Activated B cell treated with CpG ODN at 0.5 μM for 24 hours (primary cell): ENCODE data around the gene TUFT1. TPM values are rescaled to one million over a fixed set of nuclear protein-coding genes. Genes with fewer than 3 reads are reported as not detected.

Experiments used
- ATAC-seq: fragments of 200-7000 bp; cut with Tn5 transposase; one replicate; pipeline ENCODE4 v1.10.0; 2021; ENCODE audit warnings: low read depth, mild to moderate bottlenecking, moderate library complexity
- CTCF ChIA-PET: fragments of 350-600 bp; sonication (Branson Sonifier 250); formaldehyde crosslinking; loops from one replicate; lab custom pipeline; 2021; ENCODE audit warnings: antibody characterized with exemption; lab: Charles Lee
- POLR2A ChIA-PET: fragments of 350-600 bp; sonication (Branson Sonifier 250); formaldehyde crosslinking; loops from one replicate; lab custom pipeline; 2021; ENCODE audit warnings: antibody characterized with exemption; lab: Charles Lee
- DNase-seq: peaks from one replicate; pipeline ENCODE4 v3.0.0; 2022
- H3K27ac Mint-ChIP-seq: one replicate; pipeline ENCODE4 v1.8.0; 2020; ENCODE audit warnings: mixed read lengths
- H3K27me3 Mint-ChIP-seq: one replicate; pipeline ENCODE4 v1.8.0; 2021; ENCODE audit warnings: mixed read lengths
- H3K36me3 Mint-ChIP-seq: one replicate; pipeline ENCODE4 v1.8.0; 2021; ENCODE audit warnings: low read depth, mixed read lengths
- H3K4me1 Mint-ChIP-seq: one replicate; pipeline ENCODE4 v1.8.0; 2021; ENCODE audit warnings: mixed read lengths
- H3K4me3 Mint-ChIP-seq: one replicate; pipeline ENCODE4 v1.8.0; 2020; ENCODE audit warnings: mild to moderate bottlenecking, mixed read lengths
- H3K9me3 Mint-ChIP-seq: one replicate; pipeline ENCODE4 v1.8.0; 2020; ENCODE audit warnings: mixed read lengths
- intact Hi-C: fragments of 100-400 bp; cut with micrococcal nuclease; formaldehyde crosslinking; loops from one replicate; pipeline ENCODE4 v1.15.1; 2024
- total RNA-seq: library from RNA; stranded (reverse); gene quantifications from 2 replicates; pipeline ENCODE4 v1.2.3, GENCODE V29; 2022
- TF ChIP-seq, protein P1 (sequence below): fragments of 200-600 bp; IDR thresholded peaks from one replicate; pipeline ENCODE4 v1.8.0; 2022; ENCODE audit warnings: antibody characterized with exemption, mild to moderate bottlenecking

The TUFT1 gene
- total RNA-seq, 1 donor from 2014 or later, result 2.3 TPM

DNA sequence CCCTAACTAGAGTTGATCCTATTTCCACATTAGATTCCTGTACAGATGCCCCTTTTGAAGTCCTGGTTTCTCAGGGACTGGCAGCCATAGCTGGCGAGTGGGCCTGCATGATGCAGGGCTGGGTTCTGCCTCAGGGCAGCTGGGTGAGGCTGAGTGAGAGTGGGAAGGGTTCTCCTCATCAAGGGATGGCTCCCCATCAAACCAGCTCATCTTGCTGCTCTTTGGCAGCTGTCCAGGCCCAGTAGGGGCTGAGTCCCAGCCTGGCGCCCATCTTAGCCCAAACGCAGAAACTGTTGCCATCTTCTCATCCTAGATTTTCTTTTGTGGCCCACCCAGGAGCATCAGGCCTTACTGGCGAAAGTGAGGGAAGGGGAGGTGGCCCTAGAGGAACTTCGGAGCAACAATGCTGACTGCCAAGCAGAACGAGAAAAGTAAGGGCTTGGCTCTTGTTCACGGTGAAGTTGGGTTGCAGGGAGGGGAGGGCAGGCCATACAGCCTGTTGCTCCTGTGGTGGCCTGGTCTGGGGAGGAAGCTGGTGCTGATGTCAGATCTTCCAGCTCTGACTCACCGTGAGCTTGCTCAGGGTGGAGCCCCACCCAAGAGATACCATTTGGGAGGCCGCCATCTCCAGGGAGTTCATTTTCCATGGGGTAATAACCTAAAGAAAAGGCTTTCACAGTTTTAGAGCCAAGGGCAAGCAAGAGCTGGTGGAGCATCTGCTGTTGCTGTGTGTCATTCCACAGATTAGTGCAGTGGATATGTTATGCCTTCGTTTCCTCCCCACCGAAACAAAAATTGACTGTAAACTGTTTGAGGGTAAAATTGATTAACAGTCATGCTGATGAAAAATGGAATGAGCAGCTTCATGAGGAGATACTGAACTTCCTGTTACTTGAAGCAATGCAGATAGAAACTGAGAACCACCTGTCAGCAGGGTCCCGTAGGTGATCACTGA, 34.7 kb downstream of the TUFT1 start:
- H3K36me3 Mint-ChIP-seq, result no peaks in the 10 kb centered on the region
- POLR2A ChIA-PET, result no interaction called here
- H3K27ac Mint-ChIP-seq, result no peak overlapping the region

DNA sequence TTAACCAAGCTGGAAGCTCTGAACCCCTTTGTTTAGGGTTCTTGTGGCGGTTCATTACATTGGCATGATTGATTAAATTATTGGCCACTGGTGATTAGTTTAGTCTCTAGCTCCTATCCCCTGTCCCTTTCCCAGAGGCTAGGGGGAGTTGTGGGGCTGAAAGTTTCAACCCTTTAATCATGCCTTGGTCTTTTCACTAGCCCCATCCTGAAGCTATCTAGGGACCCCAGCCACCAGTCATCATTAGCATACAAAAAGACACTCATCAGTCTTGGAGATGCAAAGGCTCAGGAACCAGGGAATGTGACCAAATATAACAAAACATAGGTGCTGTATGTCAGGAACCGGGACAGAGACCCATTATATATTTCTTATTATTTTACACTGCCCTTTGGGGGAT, 37.1 kb downstream of the TUFT1 start:
- ATAC-seq (no peak), DNase-seq (no peak)
- no peak overlapping the region for H3K27ac Mint-ChIP-seq
- no peaks in the 10 kb centered on the region for H3K9me3 Mint-ChIP-seq
- POLR2A ChIA-PET, result no interaction called here
- no peaks in the 10 kb centered on the region for H3K36me3 Mint-ChIP-seq
- H3K4me1 Mint-ChIP-seq, result no peaks in the 10 kb centered on the region
- H3K27me3 Mint-ChIP-seq, result no peaks in the 10 kb centered on the region
- H3K4me3 Mint-ChIP-seq, result no peak overlapping the region
- intact Hi-C loops, result no loop called here
- CTCF ChIA-PET, result no interaction called here
- TF ChIP-seq, protein P1, sequence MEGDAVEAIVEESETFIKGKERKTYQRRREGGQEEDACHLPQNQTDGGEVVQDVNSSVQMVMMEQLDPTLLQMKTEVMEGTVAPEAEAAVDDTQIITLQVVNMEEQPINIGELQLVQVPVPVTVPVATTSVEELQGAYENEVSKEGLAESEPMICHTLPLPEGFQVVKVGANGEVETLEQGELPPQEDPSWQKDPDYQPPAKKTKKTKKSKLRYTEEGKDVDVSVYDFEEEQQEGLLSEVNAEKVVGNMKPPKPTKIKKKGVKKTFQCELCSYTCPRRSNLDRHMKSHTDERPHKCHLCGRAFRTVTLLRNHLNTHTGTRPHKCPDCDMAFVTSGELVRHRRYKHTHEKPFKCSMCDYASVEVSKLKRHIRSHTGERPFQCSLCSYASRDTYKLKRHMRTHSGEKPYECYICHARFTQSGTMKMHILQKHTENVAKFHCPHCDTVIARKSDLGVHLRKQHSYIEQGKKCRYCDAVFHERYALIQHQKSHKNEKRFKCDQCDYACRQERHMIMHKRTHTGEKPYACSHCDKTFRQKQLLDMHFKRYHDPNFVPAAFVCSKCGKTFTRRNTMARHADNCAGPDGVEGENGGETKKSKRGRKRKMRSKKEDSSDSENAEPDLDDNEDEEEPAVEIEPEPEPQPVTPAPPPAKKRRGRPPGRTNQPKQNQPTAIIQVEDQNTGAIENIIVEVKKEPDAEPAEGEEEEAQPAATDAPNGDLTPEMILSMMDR, result no peak

More for the DNA sequence above, 34.7 kb downstream of the TUFT1 start:
- no peaks in the 10 kb centered on the region for H3K9me3 Mint-ChIP-seq
- CTCF ChIA-PET, result no interaction called here
- no peak overlapping the region for H3K4me3 Mint-ChIP-seq
- DNase-seq (no peak), ATAC-seq (no peak)
- TF ChIP-seq, protein P1, result no peak
- H3K4me1 Mint-ChIP-seq, result no peaks in the 10 kb centered on the region
- no peaks in the 10 kb centered on the region for H3K27me3 Mint-ChIP-seq
- intact Hi-C loops, result no loop called here

DNA sequence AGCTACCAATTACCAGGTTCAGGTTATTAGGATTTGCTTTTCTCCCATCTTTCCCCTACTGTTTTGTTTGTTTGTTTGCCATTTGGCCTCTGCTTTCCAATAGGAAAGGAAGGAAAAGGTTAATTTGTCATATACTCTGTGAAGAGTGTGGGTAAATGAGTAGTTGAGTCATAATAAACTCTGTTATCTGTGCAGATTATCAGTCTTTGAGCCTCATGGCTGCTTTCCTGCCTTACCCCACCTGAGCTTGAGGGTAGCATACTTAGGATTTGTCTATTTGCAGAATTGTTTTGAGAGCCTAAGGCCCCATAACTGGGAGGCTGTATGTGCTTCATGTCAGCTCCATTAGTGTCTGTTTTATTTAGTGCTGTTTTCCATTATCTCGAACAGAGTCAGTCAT, 38.8 kb downstream of the TUFT1 start:
- no peaks in the 10 kb centered on the region for H3K4me1 Mint-ChIP-seq
- H3K27me3 Mint-ChIP-seq, result no peaks in the 10 kb centered on the region
- H3K27ac Mint-ChIP-seq, result no peak overlapping the region
- ChIA-PET POLR2A (no interaction called here), CTCF (no interaction called here)
- TF ChIP-seq, protein P1, result no peak
- DNase-seq (no peak), ATAC-seq (no peak)
- no peaks in the 10 kb centered on the region for H3K9me3 Mint-ChIP-seq
- H3K36me3 Mint-ChIP-seq, result no peaks in the 10 kb centered on the region
- intact Hi-C loops, result no loop called here
- no peak overlapping the region for H3K4me3 Mint-ChIP-seq

DNA sequence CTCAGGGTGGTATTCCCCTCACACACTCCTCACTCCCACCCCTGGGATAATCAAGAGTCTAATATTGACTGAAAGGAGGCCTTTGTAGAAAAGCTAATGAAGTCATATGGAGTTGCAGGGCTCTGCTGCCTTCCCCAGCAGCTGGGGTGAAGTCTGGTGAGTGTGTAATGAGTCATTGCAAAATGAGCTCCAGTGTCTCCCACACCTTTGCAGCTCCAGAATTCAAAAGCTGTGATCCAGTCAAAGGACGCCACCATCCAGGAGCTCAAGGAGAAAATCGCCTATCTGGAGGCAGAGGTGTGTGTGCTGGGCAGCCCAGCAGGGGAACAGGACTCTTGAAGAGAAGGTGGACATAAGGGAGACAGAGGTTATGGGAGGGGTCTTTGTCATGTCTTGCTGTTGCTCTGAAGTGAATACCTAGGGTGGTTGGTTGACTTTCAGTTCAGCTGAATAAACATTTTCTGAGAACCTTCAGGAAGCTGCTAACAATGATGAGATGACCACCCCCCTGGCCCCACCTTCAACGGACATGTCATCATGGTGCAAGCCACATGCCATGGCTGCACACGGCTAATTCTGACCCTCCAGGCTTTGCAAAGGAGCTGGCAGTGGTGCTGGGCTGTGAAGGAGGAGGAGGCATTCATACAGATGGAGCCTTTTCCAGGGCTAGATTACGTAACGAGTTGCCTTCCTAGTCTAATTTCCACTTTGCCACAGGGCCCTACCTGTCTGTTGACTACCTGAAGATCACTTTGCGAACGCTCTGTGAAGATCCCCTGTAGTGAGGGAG, 39.5 kb downstream of the TUFT1 start:
- H3K27me3 Mint-ChIP-seq, result no peaks in the 10 kb centered on the region
- H3K36me3 Mint-ChIP-seq, result no peaks in the 10 kb centered on the region
- intact Hi-C loops, result no loop called here
- no peaks in the 10 kb centered on the region for H3K9me3 Mint-ChIP-seq
- H3K4me3 Mint-ChIP-seq, result no peak overlapping the region
- no peak overlapping the region for H3K27ac Mint-ChIP-seq
- no peak for ATAC-seq
- ChIA-PET POLR2A (no interaction called here), CTCF (no interaction called here)
- no peak for DNase-seq
- no peaks in the 10 kb centered on the region for H3K4me1 Mint-ChIP-seq
- TF ChIP-seq, protein P1, result no peak

DNA sequence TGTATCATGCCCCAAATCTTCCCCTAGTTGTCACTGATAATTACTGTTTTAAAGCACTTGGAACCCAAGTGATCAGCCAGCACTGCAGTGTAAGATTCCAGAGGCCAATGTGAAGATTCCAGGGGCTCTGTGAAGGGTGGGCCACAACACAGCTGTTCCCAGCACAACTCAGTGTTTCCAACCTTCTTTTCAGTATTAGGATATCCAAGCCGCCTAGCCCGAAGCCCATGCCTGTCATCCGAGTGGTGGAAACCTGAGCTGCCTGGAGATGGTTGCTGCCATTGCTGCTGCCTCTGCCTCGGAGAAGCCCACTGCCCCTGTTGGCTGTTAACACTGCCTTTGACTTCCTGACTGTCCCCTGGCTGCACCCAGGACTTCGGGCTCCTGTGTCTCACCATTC, 41.3 kb downstream of the TUFT1 start:
- POLR2A ChIA-PET, result no interaction called here
- CTCF ChIA-PET, result no interaction called here
- intact Hi-C loops, result no loop called here
- H3K27ac Mint-ChIP-seq, result no peak overlapping the region
- no peaks in the 10 kb centered on the region for H3K9me3 Mint-ChIP-seq
- H3K27me3 Mint-ChIP-seq, result no peaks in the 10 kb centered on the region
- ATAC-seq, result no peak
- no peaks in the 10 kb centered on the region for H3K4me1 Mint-ChIP-seq
- no peak overlapping the region for H3K4me3 Mint-ChIP-seq
- TF ChIP-seq, protein P1, result no peak
- no peaks in the 10 kb centered on the region for H3K36me3 Mint-ChIP-seq
- DNase-seq, result no peak
